Lower lobe of right lung (tissue), 2 donors: ENCODE results near the gene LGR4. TPM values are rescaled to one million over a fixed set of nuclear protein-coding genes. Genes with fewer than 3 reads are reported as not detected.

Experiments
- ATAC-seq, 2 donors: fragments of 200-7000 bp; cut with Tn5 transposase; one replicate each; pipeline ENCODE4 v1.9.1; 2020 to 2022; ENCODE audit warnings: mild to moderate bottlenecking in 2 of 2, moderate library complexity in 2 of 2
- DNase-seq: peaks from one replicate; pipeline ENCODE4 v3.0.0-alpha.2; 2020
- H3K27ac ChIP-seq: fragments of 200-600 bp; one replicate; pipeline ENCODE4 v1.8.0; 2022
- H3K27me3 ChIP-seq: fragments of 200-600 bp; one replicate; pipeline ENCODE4 v1.8.0; 2022; ENCODE audit warnings: low read depth
- H3K36me3 ChIP-seq: fragments of 200-600 bp; one replicate; pipeline ENCODE4 v1.8.0; 2022; ENCODE audit warnings: mild to moderate bottlenecking
- H3K4me1 ChIP-seq: fragments of 200-600 bp; one replicate; pipeline ENCODE4 v1.8.0; 2022
- H3K4me3 ChIP-seq: fragments of 200-600 bp; one replicate; pipeline ENCODE4 v1.8.0; 2022; ENCODE audit warnings: mild to moderate bottlenecking
- H3K9me3 ChIP-seq: fragments of 200-600 bp; one replicate; pipeline ENCODE4 v1.8.0; 2022
- intact Hi-C: fragments of 100-400 bp; cut with DNase I; formaldehyde crosslinking; loops from one replicate; pipeline ENCODE4 v1.11.0; 2022
- total RNA-seq: library from RNA; stranded (reverse); fragmentation: NEBNext Ultra II Directional; extraction: Animal tissue kit (Norgen Biotek cat#: 25700); gene quantifications from one replicate; pipeline ENCODE4 v1.2.1, GENCODE V29; 2021
- TF ChIP-seq, protein P1 (sequence below): fragments of 200-600 bp; IDR thresholded peaks from one replicate; pipeline ENCODE4 v1.8.0; 2022; ENCODE audit warnings: antibody characterized with exemption, mild to moderate bottlenecking
- donor health status: DM: no; HTN: yes; CAD: no; lungs with severe emphysema.

The LGR4 gene
- total RNA-seq, 1 donor from 2014 or later: 7.5 TPM

DNA sequence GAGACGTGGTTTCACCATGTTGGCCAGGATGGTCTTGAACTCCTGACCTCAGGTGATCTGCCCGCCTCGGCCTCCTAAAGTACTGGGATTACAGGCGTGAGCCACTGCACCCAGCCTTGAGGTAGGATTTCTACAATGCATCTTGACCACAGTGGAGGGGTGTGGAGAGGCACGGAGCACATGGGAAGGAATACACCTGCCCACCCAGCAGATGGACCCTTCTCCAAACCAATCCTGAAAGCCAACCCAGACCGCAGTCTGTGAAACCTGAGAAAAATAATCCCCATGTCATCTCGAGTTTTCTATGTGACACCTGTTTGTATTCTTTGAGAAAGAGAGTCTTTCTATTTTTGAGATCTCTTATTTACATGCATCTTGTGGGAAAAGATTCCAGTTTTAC, 32.5 kb downstream of the LGR4 start:
- no peaks in the 10 kb centered on the region for H3K9me3 ChIP-seq
- H3K4me3 ChIP-seq: no peak overlapping the region
- H3K4me1 ChIP-seq: no peaks in the 10 kb centered on the region
- ATAC-seq (no peak), DNase-seq (no peak)
- no peaks in the 10 kb centered on the region for H3K36me3 ChIP-seq
- intact Hi-C loops: no loop called here
- no peak overlapping the region for H3K27ac ChIP-seq
- H3K27me3 ChIP-seq: peaks cover 3% of the 10 kb centered on the region
- TF ChIP-seq, protein P1, sequence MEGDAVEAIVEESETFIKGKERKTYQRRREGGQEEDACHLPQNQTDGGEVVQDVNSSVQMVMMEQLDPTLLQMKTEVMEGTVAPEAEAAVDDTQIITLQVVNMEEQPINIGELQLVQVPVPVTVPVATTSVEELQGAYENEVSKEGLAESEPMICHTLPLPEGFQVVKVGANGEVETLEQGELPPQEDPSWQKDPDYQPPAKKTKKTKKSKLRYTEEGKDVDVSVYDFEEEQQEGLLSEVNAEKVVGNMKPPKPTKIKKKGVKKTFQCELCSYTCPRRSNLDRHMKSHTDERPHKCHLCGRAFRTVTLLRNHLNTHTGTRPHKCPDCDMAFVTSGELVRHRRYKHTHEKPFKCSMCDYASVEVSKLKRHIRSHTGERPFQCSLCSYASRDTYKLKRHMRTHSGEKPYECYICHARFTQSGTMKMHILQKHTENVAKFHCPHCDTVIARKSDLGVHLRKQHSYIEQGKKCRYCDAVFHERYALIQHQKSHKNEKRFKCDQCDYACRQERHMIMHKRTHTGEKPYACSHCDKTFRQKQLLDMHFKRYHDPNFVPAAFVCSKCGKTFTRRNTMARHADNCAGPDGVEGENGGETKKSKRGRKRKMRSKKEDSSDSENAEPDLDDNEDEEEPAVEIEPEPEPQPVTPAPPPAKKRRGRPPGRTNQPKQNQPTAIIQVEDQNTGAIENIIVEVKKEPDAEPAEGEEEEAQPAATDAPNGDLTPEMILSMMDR: no peak

GRCh38 chr11:27438595-27438981, 34.0 kb downstream of the LGR4 start:
- Histone ChIP-seq H3K9me3 (no peaks in the 10 kb centered on the region), H3K4me1 (no peaks in the 10 kb centered on the region), H3K27ac (no peak overlapping the region), H3K27me3 (peaks cover 2% of the 10 kb centered on the region), H3K4me3 (no peak overlapping the region), H3K36me3 (no peaks in the 10 kb centered on the region)
- intact Hi-C loops: no loop called here
- DNase-seq: no peak
- no peak for ATAC-seq
- TF ChIP-seq, protein P1: no peak

- no peaks in the 10 kb centered on the region for H3K27me3 ChIP-seq
- intact Hi-C loops: no loop called here
These were observed 34.6 kb downstream of the LGR4 start for GRCh38 chr11:27437829-27438594.

DNA sequence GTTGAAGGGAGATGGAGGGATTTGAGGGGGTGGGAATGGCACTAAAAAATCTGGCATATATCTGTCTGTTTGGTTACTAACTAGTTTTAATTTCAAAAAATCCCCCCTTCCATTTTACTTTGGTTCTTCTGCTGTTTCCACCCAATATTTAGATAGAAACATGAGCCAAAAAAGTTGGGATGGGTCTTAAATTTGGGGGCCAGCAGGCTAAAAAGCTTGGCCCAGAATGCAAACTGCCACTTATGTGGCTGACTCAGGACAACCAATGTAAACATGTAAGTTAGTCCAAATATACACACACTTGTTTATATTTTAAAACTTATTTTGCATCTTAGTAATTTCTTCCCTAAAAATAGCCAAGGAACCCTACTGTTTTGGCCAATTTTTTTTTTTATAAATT, 35.7 kb downstream of the LGR4 start:
- DNase-seq (no peak), ATAC-seq (no peak)
- TF ChIP-seq, protein P1: no peak
- no peaks in the 10 kb centered on the region for H3K9me3 ChIP-seq
- no peak overlapping the region for H3K27ac ChIP-seq
- no peak overlapping the region for H3K4me3 ChIP-seq
- no peaks in the 10 kb centered on the region for H3K4me1 ChIP-seq
- intact Hi-C loops: no loop called here
- H3K36me3 ChIP-seq: no peaks in the 10 kb centered on the region
- H3K27me3 ChIP-seq: no peaks in the 10 kb centered on the region

More at GRCh38 chr11:27437829-27438594, 34.6 kb downstream of the LGR4 start:
- no peak overlapping the region for H3K4me3 ChIP-seq
- H3K27ac ChIP-seq: no peak overlapping the region
- TF ChIP-seq, protein P1: no peak
- DNase-seq (no peak), ATAC-seq (no peak)
- H3K4me1 ChIP-seq: no peaks in the 10 kb centered on the region
- H3K9me3 ChIP-seq: no peaks in the 10 kb centered on the region
- no peaks in the 10 kb centered on the region for H3K36me3 ChIP-seq

DNA sequence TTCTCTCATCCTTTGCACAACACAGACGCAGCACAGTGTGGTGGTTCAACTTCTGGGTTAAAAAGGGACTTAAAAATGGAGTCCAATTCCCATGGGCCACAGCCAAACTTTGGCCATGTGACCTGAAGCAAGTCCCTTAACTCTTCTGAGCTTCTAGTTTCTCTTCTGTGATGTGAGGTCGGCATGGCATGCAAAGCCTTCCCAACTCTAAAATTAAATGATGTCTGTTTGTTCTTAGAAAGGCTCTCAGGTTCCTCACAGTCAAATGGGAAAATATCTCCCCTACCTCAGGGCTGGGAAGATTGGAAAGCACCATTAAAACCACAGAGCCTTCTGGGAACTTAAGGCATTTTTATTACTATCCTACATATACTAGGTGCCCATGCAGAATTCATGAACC, 38.8 kb downstream of the LGR4 start:
- Histone ChIP-seq H3K9me3 (no peaks in the 10 kb centered on the region), H3K27me3 (no peaks in the 10 kb centered on the region), H3K4me1 (no peaks in the 10 kb centered on the region), H3K27ac (no peak overlapping the region), H3K36me3 (no peaks in the 10 kb centered on the region), H3K4me3 (no peak overlapping the region)
- TF ChIP-seq, protein P1: no peak
- intact Hi-C loops: no loop called here
- no peak for DNase-seq
- no peak for ATAC-seq
